ENCODE results near the gene CYP2W1.

Gene CYP2W1

DNA sequence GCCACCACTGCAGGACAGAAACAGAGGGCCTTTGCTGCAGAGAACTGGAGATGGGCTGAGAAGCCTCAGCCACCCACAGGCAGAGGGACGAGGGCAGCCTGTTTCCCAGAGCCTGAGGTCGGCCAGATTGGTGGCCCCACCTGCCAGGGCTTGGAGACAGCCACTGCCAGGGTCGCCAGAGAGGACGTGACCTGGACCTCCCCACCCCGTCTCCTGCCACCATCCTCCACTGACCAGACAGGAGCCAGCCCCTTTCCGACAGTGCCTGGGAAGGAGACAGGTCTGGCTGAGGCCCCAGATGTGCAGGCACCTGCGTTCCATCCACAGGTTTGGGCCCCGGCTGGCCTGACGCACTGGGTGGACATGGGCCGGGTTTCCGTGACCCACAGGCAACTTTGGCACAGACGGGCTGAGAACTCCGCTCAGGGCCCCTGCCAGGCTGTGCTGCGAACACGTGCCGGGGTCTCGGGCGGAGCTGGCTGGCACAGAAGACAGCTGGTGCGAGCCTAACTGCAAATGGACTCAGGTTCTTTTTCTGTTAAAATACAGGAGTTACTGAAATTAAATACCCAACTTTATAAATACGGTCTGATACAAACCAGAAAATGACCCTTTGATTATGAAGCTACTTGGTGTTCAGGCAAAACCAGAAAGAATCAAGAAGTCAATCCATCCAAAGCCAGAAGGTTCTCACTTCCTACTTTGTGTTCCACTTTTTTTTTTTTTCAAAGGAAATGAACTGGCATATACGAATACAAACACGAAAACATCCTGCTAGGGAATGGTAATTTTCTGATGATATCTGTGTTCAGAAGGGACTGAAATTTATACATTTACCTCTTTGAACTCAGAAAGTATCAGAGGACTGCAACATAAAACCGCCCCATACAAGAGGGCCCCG is 14.5 kb upstream of the CYP2W1 start:
- TF ChIP-seq GLIS2 (tag by site-specific recombination; IDR thresholded peaks at IDR 0.05) (no peak), GFI1B (tag by site-specific recombination; IDR thresholded peaks at IDR 0.05) (no peak), MZF1 (tag by site-specific recombination; IDR thresholded peaks at IDR 0.05; ENCODE audit: borderline replicate concordance) (no peak)
- peaks cover 23 to 52% of the 10 kb centered on the region in 2 experiments for H3K36me3 ChIP-seq (ENCODE audit: control insufficient read depth in 2 of 2, insufficient read depth in 1 of 2, low read length in 2 of 2)
- H3K27ac ChIP-seq (ENCODE audit: extremely low read depth, low read depth, low read length): no peak overlapping the region
- ChIA-PET POLR2A (no interaction called here), CTCF (interaction anchor here (0.6 kb wide), 1 partner anchor 15 kb away, joined by 4 read pairs; no protein-coding TSS in a partner anchor)
- no peaks in the 10 kb centered on the region for H3K9me3 ChIP-seq (ENCODE audit: control insufficient read depth, insufficient read depth, low read depth, low read length)
- H3K4me3 ChIP-seq (ENCODE audit: low read depth, low read length): no peak overlapping the region
- no peaks in the 10 kb centered on the region for H3K4me1 ChIP-seq (ENCODE audit: control insufficient read depth, insufficient read depth, low read length)

DNA sequence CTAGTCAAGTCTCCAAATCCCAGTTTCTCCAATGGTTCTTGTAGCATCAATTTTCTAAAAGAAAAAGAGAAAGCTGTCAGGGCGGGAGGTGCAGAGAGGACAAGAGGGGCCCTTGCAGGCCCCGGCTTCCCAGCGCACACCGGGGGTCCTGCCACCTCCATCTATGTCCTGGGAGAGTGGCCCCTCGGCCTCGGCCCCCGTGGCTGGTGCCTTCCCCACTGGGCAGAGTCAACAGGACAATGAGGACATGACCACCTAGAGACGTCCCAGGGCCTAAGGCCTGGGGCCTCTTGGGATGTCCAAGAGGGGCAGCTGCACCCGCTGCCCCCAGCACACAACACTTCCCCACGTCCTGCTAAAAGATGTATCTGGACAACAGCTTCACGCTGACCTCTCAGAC is 13.6 kb upstream of the CYP2W1 start:
- H3K36me3 ChIP-seq (ENCODE audit: control insufficient read depth in 2 of 2, insufficient read depth in 1 of 2, low read length in 2 of 2): peaks cover 24 to 52% of the 10 kb centered on the region in 2 experiments

DNA sequence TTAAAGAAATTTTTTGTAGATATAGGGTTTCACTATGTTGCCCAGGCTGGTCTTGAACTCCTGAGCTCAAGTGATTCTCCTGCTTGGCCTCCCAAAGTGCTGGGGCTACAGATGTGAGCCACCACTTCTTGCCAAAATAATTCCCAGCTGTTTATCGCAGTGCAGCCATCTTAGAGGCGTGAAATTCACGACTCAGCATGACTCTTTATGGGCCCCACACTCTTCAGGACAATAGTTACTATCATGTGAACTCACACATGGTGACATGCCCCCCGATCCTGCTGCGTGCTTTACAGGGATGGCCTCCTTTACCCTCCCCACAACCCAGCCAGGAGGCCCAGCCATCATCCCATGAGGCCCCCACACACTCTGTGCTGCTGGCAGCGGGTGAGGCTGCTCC is 12.2 kb upstream of the CYP2W1 start:
- Histone ChIP-seq H3K27ac (ENCODE audit: extremely low read depth, low read depth, low read length) (no peak overlapping the region), H3K36me3 (ENCODE audit: control insufficient read depth in 2 of 2, insufficient read depth in 1 of 2, low read length in 2 of 2) (peaks cover 24 to 52% of the 10 kb centered on the region in 2 experiments), H3K4me3 (ENCODE audit: low read depth, low read length) (no peak overlapping the region), H3K9me3 (ENCODE audit: control insufficient read depth, insufficient read depth, low read depth, low read length) (no peaks in the 10 kb centered on the region), H3K4me1 (ENCODE audit: control insufficient read depth, insufficient read depth, low read length) (no peaks in the 10 kb centered on the region)
- CTCF ChIA-PET: interaction anchor here (0.8 kb wide), 1 partner anchor 23 kb away, joined by 3 read pairs; no protein-coding TSS in a partner anchor
- POLR2A ChIA-PET: interaction anchor here (0.7 kb wide), 1 partner anchor 425 kb away, joined by 6 read pairs; no protein-coding TSS in a partner anchor
- TF ChIP-seq ZNF791 (tag by site-specific recombination; IDR thresholded peaks at IDR 0.05) (no peak), PRDM6 (tag by site-specific recombination; IDR thresholded peaks at IDR 0.05) (no peak), ZNF112 (tag by site-specific recombination; IDR thresholded peaks at IDR 0.05) (no peak), GLI2 (tag by site-specific recombination; IDR thresholded peaks at IDR 0.05; ENCODE audit: borderline replicate concordance, low read depth) (no peak), ZBTB49 (tag by site-specific recombination; IDR thresholded peaks at IDR 0.05; ENCODE audit: low read depth) (no peak), ZNF510 (tag by site-specific recombination; IDR thresholded peaks at IDR 0.05; ENCODE audit: insufficient replicate concordance) (no peak), ZNF48 (tag by site-specific recombination; IDR thresholded peaks at IDR 0.05) (no peak), ZNF394 (tag by site-specific recombination; IDR thresholded peaks at IDR 0.05; ENCODE audit: borderline replicate concordance) (no peak), ZBTB21 (tag by site-specific recombination; IDR thresholded peaks at IDR 0.05) (no peak), HOXD13 (CRISPR knock-in tag; IDR thresholded peaks at IDR 0.05; ENCODE audit: borderline replicate concordance) (no peak)
- TF ChIP-seq, protein P1, sequence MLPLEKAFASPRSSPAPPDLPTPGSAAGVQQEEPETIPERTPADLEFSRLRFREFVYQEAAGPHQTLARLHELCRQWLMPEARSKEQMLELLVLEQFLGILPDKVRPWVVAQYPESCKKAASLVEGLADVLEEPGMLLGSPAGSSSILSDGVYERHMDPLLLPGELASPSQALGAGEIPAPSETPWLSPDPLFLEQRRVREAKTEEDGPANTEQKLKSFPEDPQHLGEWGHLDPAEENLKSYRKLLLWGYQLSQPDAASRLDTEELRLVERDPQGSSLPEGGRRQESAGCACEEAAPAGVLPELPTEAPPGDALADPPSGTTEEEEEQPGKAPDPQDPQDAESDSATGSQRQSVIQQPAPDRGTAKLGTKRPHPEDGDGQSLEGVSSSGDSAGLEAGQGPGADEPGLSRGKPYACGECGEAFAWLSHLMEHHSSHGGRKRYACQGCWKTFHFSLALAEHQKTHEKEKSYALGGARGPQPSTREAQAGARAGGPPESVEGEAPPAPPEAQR (tag by site-specific recombination; IDR thresholded peaks at IDR 0.05): no peak

More for the DNA sequence above, 13.6 kb upstream of the CYP2W1 start:
- Histone ChIP-seq H3K4me1 (ENCODE audit: control insufficient read depth, insufficient read depth, low read length) (no peaks in the 10 kb centered on the region), H3K27ac (ENCODE audit: extremely low read depth, low read depth, low read length) (no peak overlapping the region), H3K4me3 (ENCODE audit: low read depth, low read length) (no peak overlapping the region), H3K9me3 (ENCODE audit: control insufficient read depth, insufficient read depth, low read depth, low read length) (no peaks in the 10 kb centered on the region)
- POLR2A ChIA-PET: no interaction called here
- CTCF ChIA-PET: no interaction called here
- TF ChIP-seq HOXC10 (CRISPR knock-in tag; IDR thresholded peaks at IDR 0.05): no peak
- no peak for TF ChIP-seq ZNF2 (tag by site-specific recombination; IDR thresholded peaks at IDR 0.05)
- no peak for TF ChIP-seq ZNF132 (tag by site-specific recombination; IDR thresholded peaks at IDR 0.05; ENCODE audit: borderline replicate concordance)
- TF ChIP-seq ZFP69B (tag by site-specific recombination; IDR thresholded peaks at IDR 0.05): no peak
- TF ChIP-seq ZNF530 (tag by site-specific recombination; IDR thresholded peaks at IDR 0.05; ENCODE audit: low read depth): no peak
- no peak for TF ChIP-seq SP2 (tag by site-specific recombination; IDR thresholded peaks at IDR 0.05)
- TF ChIP-seq ZNF18 (tag by site-specific recombination; IDR thresholded peaks at IDR 0.05): no peak
- TF ChIP-seq ZNF354C (tag by site-specific recombination; IDR thresholded peaks at IDR 0.05; ENCODE audit: borderline replicate concordance, low read depth): no peak
- no peak for TF ChIP-seq ZNF302 (tag by site-specific recombination; IDR thresholded peaks at IDR 0.05; ENCODE audit: low read depth)
- no peak for TF ChIP-seq ZNF785 (tag by site-specific recombination; IDR thresholded peaks at IDR 0.05)
- TF ChIP-seq, protein P2, sequence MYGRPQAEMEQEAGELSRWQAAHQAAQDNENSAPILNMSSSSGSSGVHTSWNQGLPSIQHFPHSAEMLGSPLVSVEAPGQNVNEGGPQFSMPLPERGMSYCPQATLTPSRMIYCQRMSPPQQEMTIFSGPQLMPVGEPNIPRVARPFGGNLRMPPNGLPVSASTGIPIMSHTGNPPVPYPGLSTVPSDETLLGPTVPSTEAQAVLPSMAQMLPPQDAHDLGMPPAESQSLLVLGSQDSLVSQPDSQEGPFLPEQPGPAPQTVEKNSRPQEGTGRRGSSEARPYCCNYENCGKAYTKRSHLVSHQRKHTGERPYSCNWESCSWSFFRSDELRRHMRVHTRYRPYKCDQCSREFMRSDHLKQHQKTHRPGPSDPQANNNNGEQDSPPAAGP (tag by site-specific recombination; IDR thresholded peaks at IDR 0.05): no peak
- no peak for TF ChIP-seq ZFP37 (tag by site-specific recombination; IDR thresholded peaks at IDR 0.05)

Measured in HEK293 (cell line).